ENCODE measurements around the gene FLYWCH2. TPM values are rescaled to one million over a fixed set of nuclear protein-coding genes. Genes with fewer than 3 reads are reported as not detected.

The FLYWCH2 gene
- total RNA-seq = 76.9 and 147 TPM in 2 replicates

GRCh38 chr16:2882650-2883457, at the start of gene FLYWCH2:
TSS of gene FLYWCH2 (plus strand) at chr16:2883215. CDS start at chr16:2896450, 13,235 bp downstream.

GRCh38 chr16:2857451-2858244, 25.4 kb upstream of the FLYWCH2 start, which contains the start of gene PRSS22:
TSS of gene PRSS22 (minus strand) at chr16:2858170. CDS start at chr16:2858104, 66 bp downstream.

GRCh38 chr16:2911638-2912329, 28.8 kb downstream of the FLYWCH2 start, which contains the start of gene FLYWCH1:
TSS of gene FLYWCH1 (plus strand) at chr16:2911931. CDS start at chr16:2929686, 17,755 bp downstream.

Other genes with a start within 250 kb of the FLYWCH2 start
- gene KCTD5, start 200.7 kb upstream of the FLYWCH2 start, total RNA-seq = 29.2 and 33.1 TPM in 2 replicates
- 0.13 and 4.7 TPM in 2 replicates for gene PRSS27, start 163.0 kb upstream of the FLYWCH2 start, total RNA-seq
- gene SRRM2, start 130.6 kb upstream of the FLYWCH2 start, total RNA-seq = 55.5 and 171 TPM in 2 replicates
- 440 and 841 TPM in 2 replicates for gene ELOB, start 105.9 kb upstream of the FLYWCH2 start, total RNA-seq
- not detected in 2 replicates for gene PRSS33, start 95.7 kb upstream of the FLYWCH2 start, total RNA-seq
- not detected in 2 replicates for gene PRSS41, start 84.7 kb upstream of the FLYWCH2 start, total RNA-seq
- gene PRSS21, start 66.0 kb upstream of the FLYWCH2 start, total RNA-seq = 2.2 TPM in 1 of 2 replicates, not detected in the other
- gene ZG16B, start 52.9 kb upstream of the FLYWCH2 start, total RNA-seq = 1.4 TPM in 1 of 2 replicates, not detected in the other
- 0.40 and 4.3 TPM in 2 replicates for gene PRSS22, start 25.0 kb upstream of the FLYWCH2 start, total RNA-seq
- 34.7 and 50.4 TPM in 2 replicates for gene FLYWCH1, start 28.7 kb downstream of the FLYWCH2 start, total RNA-seq
- gene KREMEN2, start 81.1 kb downstream of the FLYWCH2 start, total RNA-seq = 1.2 TPM in 1 of 2 replicates, not detected in the other
- gene PAQR4, start 86.1 kb downstream of the FLYWCH2 start, total RNA-seq = 6.7 and 13.7 TPM in 2 replicates
- gene PKMYT1, start 97.2 kb downstream of the FLYWCH2 start, total RNA-seq = 12.6 and 30.1 TPM in 2 replicates
- gene CLDN9, start 129.7 kb downstream of the FLYWCH2 start, total RNA-seq = 0.39 TPM in 1 of 2 replicates, not detected in the other
- 2.6 and 23.9 TPM in 2 replicates for gene CLDN6, start 135.0 kb downstream of the FLYWCH2 start, total RNA-seq
- gene TNFRSF12A, start 137.2 kb downstream of the FLYWCH2 start, total RNA-seq = 24.8 and 323 TPM in 2 replicates
- gene HCFC1R1, start 140.7 kb downstream of the FLYWCH2 start, total RNA-seq = 56.6 and 61.4 TPM in 2 replicates
- gene THOC6, start 140.8 kb downstream of the FLYWCH2 start, total RNA-seq = 18.5 and 33.4 TPM in 2 replicates
- 1.9 TPM in 1 of 2 replicates, not detected in the other for gene BICDL2, start 153.7 kb downstream of the FLYWCH2 start, total RNA-seq
- gene MMP25, start 163.3 kb downstream of the FLYWCH2 start, total RNA-seq = 0.13 TPM in 1 of 2 replicates, not detected in the other
- gene IL32, start 182.4 kb downstream of the FLYWCH2 start, total RNA-seq = 5.3 and 123 TPM in 2 replicates
- gene ZSCAN10, start 216.1 kb downstream of the FLYWCH2 start, total RNA-seq = not detected in 2 replicates
- 9.6 and 18.7 TPM in 2 replicates for gene ZNF205, start 229.4 kb downstream of the FLYWCH2 start, total RNA-seq

Data from epithelial cell of alveolus of lung (primary cell).